GM19468 (cell line): ENCODE measurements around the gene ZNF511.

Experiments
- ATAC-seq: cut with Tn5 transposase; IDR thresholded peaks from one replicate; pipeline ENCODE4 v1.9.1; 2021; ENCODE audit warnings: mild to moderate bottlenecking, moderate library complexity, moderate number of reproducible peaks; ENCODE audit not compliant: unreplicated experiment; ENCODE audit errors: extremely low read depth

The ZNF511 gene

GRCh38 chr10:133328358-133329343 lies 19.9 kb downstream of the ZNF511 start:
- no peak for ATAC-seq

GRCh38 chr10:133329491-133330202 lies 20.9 kb downstream of the ZNF511 start:
- ATAC-seq: no peak

GRCh38 chr10:133332936-133333699 lies 24.4 kb downstream of the ZNF511 start:
- ATAC-seq: no peak

DNA sequence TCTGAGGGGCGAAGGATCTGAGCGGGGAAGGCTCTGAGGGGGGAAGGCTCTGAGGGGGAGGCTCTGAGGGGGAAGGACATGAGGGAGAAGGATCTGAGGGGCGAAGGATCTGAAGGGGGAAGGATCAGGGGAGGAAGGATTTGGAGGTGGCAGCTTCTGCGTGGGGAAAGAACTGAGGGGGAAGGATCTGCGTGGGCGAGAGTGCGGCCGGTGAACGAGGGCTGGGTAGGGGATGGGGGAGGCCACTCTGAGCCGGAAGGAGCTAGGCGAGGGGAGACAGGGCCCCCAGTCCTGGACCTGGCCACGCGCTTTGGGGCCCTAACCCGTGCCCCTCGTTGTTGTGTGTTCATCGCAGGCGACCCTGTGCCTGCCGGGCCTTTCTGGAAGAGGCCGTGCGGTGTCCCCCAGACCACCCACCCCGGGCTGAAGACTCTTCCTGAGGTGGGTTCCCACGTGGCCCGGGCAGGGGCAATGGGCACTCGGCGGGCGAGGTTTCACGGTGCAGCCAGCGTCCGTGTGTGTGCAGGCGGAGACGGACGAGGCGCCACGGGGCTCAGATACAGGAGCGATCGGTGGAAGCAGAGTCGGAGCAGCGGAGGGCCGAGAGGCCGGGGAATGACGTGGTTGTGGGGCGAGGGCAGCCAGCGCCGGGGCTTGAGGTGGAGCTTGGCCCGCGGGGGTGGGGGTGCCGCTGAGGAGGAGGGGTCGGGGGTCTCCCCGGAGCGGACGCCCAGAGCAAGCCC lies 26.0 kb downstream of the ZNF511 start:
- ATAC-seq: no peak

DNA sequence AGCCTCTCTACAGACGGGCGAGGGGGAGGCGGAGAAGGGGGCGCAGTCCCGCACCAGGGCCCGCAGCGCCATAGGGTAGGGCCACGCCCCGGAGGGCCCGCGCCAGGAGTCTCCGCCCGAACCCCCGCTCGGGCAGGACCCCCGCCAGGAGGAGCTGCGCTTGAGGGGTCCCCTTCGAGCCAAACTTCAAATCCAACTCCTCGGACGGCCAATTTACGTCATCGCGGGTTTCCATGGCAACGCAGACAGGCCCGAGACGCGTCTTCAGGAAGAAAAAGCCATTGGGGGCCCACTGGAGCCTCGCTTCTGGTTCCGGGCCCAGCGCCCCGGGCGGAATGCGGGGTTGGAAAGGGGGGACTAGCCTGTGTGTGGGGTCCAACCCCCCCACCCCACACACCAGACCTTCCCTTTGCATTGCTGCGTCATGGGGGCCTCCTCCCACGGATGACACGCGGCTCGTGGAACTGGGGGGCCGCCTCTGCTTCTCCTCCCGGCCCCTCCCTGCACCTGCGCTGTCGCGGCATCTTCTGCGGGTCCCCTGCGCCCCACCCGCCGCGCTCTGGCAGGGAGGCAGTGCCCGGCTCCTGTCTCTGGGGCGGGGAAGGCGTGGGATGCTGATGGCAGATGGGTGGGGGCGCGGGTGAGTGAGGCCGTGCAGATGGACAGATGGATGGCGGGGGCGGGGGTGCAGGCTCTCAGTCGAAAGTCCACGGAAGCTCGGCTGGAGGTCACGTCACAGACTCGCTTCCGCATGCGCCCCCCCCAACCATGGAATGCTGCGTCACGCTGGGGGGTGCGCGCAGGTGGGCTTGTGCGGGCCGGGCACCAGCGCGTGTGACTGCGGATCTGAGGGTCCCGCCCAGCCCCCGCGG lies 26.8 kb downstream of the ZNF511 start:
- no peak for ATAC-seq

GRCh38 chr10:133336118-133336576 lies 27.4 kb downstream of the ZNF511 start:
- ATAC-seq: no peak

DNA sequence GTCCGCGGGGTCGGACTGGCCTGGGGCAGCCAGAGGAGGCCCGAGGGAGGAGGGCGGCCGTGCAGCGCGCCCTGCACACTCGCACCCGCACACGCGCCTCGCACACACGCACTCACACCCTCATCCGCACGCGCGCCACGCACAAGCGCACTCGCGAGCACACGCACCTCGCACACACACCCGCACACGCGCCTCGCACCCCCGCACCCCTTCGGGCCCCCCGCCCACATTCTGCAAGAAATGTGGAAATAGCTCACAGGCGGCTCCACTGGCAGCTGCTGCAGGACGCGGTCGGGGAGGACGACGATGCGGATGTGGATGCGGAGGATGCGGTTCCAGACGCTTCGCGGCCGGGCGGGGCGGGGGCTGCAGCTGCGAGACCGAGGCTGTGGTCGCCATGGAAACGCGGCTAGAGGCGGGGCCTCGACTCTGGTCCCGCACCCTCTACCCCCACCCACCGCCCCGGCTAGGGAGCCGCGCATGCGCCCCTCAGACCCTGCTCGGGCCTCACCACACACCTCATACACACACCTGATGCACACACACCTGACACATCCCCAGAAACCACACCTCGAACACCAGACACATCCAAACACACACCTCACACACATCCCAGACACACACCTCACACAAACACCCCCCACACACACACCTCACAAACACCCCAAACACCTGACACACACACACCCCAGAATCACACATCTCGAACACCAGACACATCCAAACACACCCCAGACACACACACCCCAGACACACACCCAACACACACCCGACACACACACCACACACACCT lies 28.1 kb downstream of the ZNF511 start, which contains the start of gene CALY:
CALY (minus strand) TSS at position 320 of the 793 bp plus-strand sequence. CDS start 7,907 bp downstream, outside the sequence.
- ATAC-seq: no peak

GRCh38 chr10:133337370-133337725 lies 28.6 kb downstream of the ZNF511 start:
- no peak for ATAC-seq

GRCh38 chr10:133338080-133339071 lies 29.7 kb downstream of the ZNF511 start:
- ATAC-seq: no peak

- ATAC-seq: no peak
Observed at GRCh38 chr10:133339708-133340380, 31.1 kb downstream of the ZNF511 start.

- ATAC-seq: no peak
Observed at GRCh38 chr10:133341983-133342382, 33.3 kb downstream of the ZNF511 start.

GRCh38 chr10:133342942-133343341 lies 34.2 kb downstream of the ZNF511 start:
- ATAC-seq: no peak

DNA sequence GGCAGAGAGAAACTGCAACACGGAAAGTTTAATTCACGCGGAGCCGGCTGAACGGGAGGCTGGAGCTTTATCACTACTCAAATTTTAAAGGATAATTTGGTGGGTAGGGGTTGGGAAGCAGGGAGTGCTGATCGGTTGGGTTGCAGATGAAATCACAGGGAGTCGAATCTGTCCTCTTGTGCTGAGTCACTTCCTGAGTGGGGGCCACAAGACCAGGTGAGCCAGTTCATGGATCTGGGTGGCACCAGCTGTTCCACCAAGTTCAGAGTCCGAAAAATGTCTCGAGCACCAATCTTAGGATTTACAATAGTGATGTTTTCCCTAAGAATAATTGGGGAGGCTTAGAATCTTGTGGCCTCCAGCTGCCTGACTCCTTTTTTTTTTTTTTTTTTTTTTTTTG lies 34.8 kb downstream of the ZNF511 start:
- ATAC-seq: no peak

DNA sequence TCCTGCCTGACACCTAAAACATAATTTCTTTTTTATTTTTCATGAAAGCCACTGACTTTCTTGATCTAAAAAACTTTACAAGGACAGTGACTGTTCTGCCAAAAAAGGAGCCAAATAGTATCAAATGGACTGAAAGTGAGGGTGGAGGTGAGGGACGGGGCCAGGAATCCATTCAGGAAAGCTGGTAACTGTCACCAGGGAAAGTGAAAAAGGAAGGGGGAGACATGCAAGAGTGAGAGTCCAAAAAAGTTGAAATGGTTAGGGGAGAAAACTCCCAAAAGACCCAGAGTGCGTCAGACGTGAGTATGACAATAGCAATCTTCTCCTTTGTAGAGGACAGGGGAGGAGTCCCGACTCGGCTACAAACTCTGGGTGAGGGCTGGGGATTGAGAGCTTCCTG lies 35.5 kb downstream of the ZNF511 start:
- no peak for ATAC-seq

- no peak for ATAC-seq
Observed at GRCh38 chr10:133346413-133346812, 37.7 kb downstream of the ZNF511 start.
